Measurements from ENCODE around the gene PPP1R3C. TPM values are rescaled to one million over a fixed set of nuclear protein-coding genes. Genes with fewer than 3 reads are reported as not detected.

Gene PPP1R3C
- total and polyA plus RNA-seq, 2 of the 4 experiments (the other 2 are of a cell fraction) = 17.4 to 62.9 TPM

GRCh38 chr10:91597197-91597881 is 35.5 kb downstream of the PPP1R3C start:
- in situ Hi-C loops (cut with MboI; ENCODE audit: low sequenced_read_pairs) = no loop called here
- H3K18ac ChIP-seq (ENCODE audit: low read depth, low read length) = peak overlapping the region; percentile 97
- H3K23ac ChIP-seq (ENCODE audit: low read depth, low read length) = peak overlapping the region; percentile 65
- no peak for TF ChIP-seq RFX5 (IDR thresholded peaks at IDR 0.05; ENCODE audit: low read depth, low read length)
- no peak for TF ChIP-seq CHD1 (IDR thresholded peaks at IDR 0.05; ENCODE audit: low read depth, low read length)
- H3K4me3 ChIP-seq (ENCODE audit: insufficient read depth, low read depth, low read length) = no peak overlapping the region
- no TSS peak for BruUV-seq (replicated peaks)
- H2AK5ac ChIP-seq (ENCODE audit: low read depth, low read length) = peak overlapping the region; percentile 85
- no peaks in the 10 kb centered on the region for H3K27me3 ChIP-seq (ENCODE audit: control insufficient read depth, insufficient read depth, low read length)
- peak overlapping the region; percentile 94 for H4K5ac ChIP-seq (ENCODE audit: low read depth, low read length)
- peak overlapping the region; percentile 93 for H2BK15ac ChIP-seq (ENCODE audit: low read depth, low read length)
- intact Hi-C loops (cut with micrococcal nuclease) = no loop called here
- H2AK9ac ChIP-seq (replicated peaks; ENCODE audit: low read depth, low read length, poor library complexity) = peak overlapping the region; percentile 48
- H3K9me3 ChIP-seq (ENCODE audit: control insufficient read depth, insufficient read depth, low read length) = no peaks in the 10 kb centered on the region
- peak overlapping the region; percentile 83 to 84 for H4K8ac ChIP-seq (ENCODE audit: low read depth in 2 of 2, low read length in 2 of 2)
- H3K4me1 ChIP-seq (ENCODE audit: control insufficient read depth, insufficient read depth, low read length) = peaks cover 21% of the 10 kb centered on the region
- H3K4me2 ChIP-seq (ENCODE audit: low read depth, low read length) = peak overlapping the region; percentile 38; the same call in 1 of the 2 replicates
- peak overlapping the region; percentile 82 for H2BK20ac ChIP-seq (ENCODE audit: low read depth, low read length)
- ATAC-seq (ENCODE audit: low read depth) (peak; percentile 27), DNase-seq (peak; percentile 31)
- peak overlapping the region; percentile 46; the same call in 1 of the 2 replicates for H3K56ac ChIP-seq (ENCODE audit: extremely low read depth, insufficient read depth, low read length)
- H4K91ac ChIP-seq (ENCODE audit: insufficient read depth, low read depth, low read length) = peak overlapping the region; percentile 97
- H3K14ac ChIP-seq (replicated peaks; ENCODE audit: low read depth, low read length) = peak overlapping the region; percentile 91
- no peaks in the 10 kb centered on the region for H4K20me1 ChIP-seq (ENCODE audit: insufficient read depth, low read length)
- peaks cover 20% of the 10 kb centered on the region for H3K9me1 ChIP-seq (ENCODE audit: insufficient read depth, low read length)
- ChIA-PET POLR2A (ENCODE audit: unreplicated experiment) (interaction anchor here (1.1 to 1.5 kb wide), 2 partner anchors 32 to 36 kb away, joined by 4 to 5 read pairs; partner anchors contain the start of gene PPP1R3C), CTCF (interaction anchor here (0.5 to 1.5 kb wide), 6 partner anchors 15 to 419 kb away, joined by 3 to 5 read pairs (median 4); no protein-coding TSS in a partner anchor)
- no peaks in the 10 kb centered on the region for H3K79me1 ChIP-seq (ENCODE audit: low read depth in 1 of 2, low read length in 2 of 2)
- dilution Hi-C loops (cut with HindIII; ENCODE audit: low sequenced_read_pairs, unreplicated experiment) = no loop called here
- no peaks in the 10 kb centered on the region for H3K36me3 ChIP-seq (ENCODE audit: control insufficient read depth, insufficient read depth, low read length)
- H2BK120ac ChIP-seq (ENCODE audit: low read depth, low read length) = peak overlapping the region; percentile 89
- H3K27ac ChIP-seq (ENCODE audit: insufficient read depth, low read length) = peak overlapping the region; percentile 84
- H3K9ac ChIP-seq (ENCODE audit: low read depth, low read length) = peak overlapping the region; percentile 29
- H2BK5ac ChIP-seq (ENCODE audit: low read depth, low read length, poor library complexity, severe bottlenecking) = peak overlapping the region; percentile 84
- WGBS, 2 experiments (ENCODE audit: extremely low coverage in 2 of 2, insufficient read length in 1 of 2) = 29% methylated on average over 1 of the region's 7 CpGs; no CpG with 5 or more reads in 1 of the 2 experiments
- peak overlapping the region; percentile 11 for H2AFZ ChIP-seq (replicated peaks; ENCODE audit: low read length, poor library complexity)
- peak overlapping the region; percentile 80 for H3K4ac ChIP-seq (ENCODE audit: low read depth, low read length)
